Right lobe of liver (tissue), 4 donors: Measurements from ENCODE around the gene DNAJB14.

Source experiments
- CTCF ChIP-seq, 4 donors: fragments of 200-600 bp in 3 of 4; fragments of 450-650 bp in 1 of 4; IDR thresholded peaks; one replicate each; pipeline versions ENCODE4 v1.5.1 to v1.8.0; 2016 to 2022; ENCODE audit warnings: antibody characterized with exemption in 4 of 4, mild to moderate bottlenecking in 2 of 4
- POLR2A ChIP-seq: fragments of 450-650 bp; IDR thresholded peaks from one replicate; pipeline ENCODE4 v1.6.1; 2017; ENCODE audit warnings: antibody characterized with exemption, mild to moderate bottlenecking
- donor health status: DM: no; HTN: no; CAD: no.
- donor health status: DM: no; HTN: no; CAD: no.
- donor health status: DM: no; HTN: yes; CAD: no.

DNA sequence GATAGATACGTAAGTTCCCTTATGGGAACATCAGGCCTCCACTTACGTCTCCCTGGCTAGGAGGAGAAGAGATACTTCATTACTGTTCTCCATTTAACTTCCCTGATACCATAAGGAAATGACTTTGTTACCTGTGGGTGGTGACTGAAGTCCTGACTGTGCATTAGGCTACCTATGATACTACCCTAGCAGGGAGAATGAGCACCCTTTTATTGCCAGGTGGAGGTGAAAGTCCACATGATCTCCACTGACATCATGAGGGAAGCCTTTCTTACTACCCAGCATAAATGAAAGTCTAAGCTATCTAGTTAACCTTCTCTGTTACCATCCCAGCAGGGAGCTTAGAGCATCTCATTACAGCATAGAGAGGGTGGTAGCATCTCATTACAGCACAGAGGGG lies 27.8 kb downstream of the DNAJB14 start:
- TF ChIP-seq CTCF (IDR thresholded peaks at IDR 0.05) (no peak), POLR2A (no peak)
